ENCODE data around the gene CYRIA. TPM values are rescaled to one million over a fixed set of nuclear protein-coding genes. Genes with fewer than 3 reads are reported as not detected.

Gene CYRIA
- total and polyA plus RNA-seq, 8 donors: 11.6 to 21.3 (median 15.3) TPM

- intact Hi-C loops (cut with DNase I): loop anchor here in 1 of 2 donors (10.0 kb wide), 1 partner anchor 107 kb away; no protein-coding TSS in a partner anchor
- DNase-seq (peak in 1 of 4 donors; percentile 42), ATAC-seq (peak; percentile 63)
- peak; percentile 19 to 34 for TF ChIP-seq CTCF (IDR thresholded peaks at IDR 0.05)
- H3K4me1 ChIP-seq: peaks cover 15 to 56% of the 10 kb centered on the region in 2 donors
- peak overlapping the region in 1 of 2 donors; percentile 29 for H3K27ac ChIP-seq
- no peaks in the 10 kb centered on the region for H3K9me3 ChIP-seq
- peaks cover 0 to 7% of the 10 kb centered on the region in 2 donors for H3K36me3 ChIP-seq
- H3K27me3 ChIP-seq: no peaks in the 10 kb centered on the region
- no peak overlapping the region for H3K4me3 ChIP-seq
Measured at GRCh38 chr2:16617282-16618266, 48.1 kb downstream of the CYRIA start.

Measured in left lung (tissue), 10 donors.